Ecto neural progenitor cell (in vitro differentiated cells): Measurements from ENCODE around the gene FGF1.
"Not testable (repeated sequence)": the region's sequence is repeated elsewhere in the genome, so short reads cannot be mapped to it uniquely, and the experiment has no call there.

Experiments used
- DNase-seq: peaks from one replicate; pipeline ENCODE4 v3.0.0-alpha.2; 2018; ENCODE audit warnings: low spot score

FGF1 gene

DNA sequence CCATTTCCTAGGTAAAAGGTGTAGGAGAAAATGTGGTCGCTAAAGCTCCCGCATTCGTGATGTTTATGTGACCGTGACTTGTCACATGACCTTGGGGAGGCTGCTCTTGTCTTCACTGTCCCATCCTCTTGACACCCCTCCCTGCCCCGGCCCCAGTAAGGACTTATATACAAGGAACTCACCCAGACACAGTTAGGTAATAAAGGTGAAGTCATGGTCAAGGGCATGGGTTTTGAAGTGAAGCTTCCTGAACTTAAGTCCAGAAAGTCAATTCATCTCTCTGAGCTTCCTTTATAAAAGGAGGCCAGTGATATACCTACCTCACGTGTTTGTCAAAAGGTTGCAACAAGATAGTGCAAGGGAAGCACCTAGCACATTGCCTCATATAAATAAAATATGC, 17.6 kb downstream of the FGF1 start:
- no peak for DNase-seq

DNA sequence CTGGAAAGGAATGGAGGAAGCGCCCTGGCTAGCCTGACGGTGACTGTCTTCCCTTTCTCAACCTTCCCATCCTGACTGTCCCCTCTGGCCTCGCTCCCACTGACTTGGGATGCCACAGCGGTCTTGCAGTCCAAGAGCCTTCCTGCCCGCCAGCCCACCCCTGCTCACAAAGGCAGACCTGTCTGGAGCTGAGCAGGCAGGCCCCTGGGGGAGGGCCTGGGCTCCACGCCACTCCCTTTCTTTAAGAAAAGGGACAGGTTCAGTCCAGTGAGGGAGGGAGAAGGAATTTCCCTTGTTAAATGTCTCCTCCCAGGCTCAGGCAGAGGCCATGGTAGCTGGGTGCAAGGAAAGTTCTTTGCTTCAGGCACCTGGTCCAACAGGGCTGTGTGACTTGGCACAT, 18.1 kb downstream of the FGF1 start:
- no peak for DNase-seq

DNA sequence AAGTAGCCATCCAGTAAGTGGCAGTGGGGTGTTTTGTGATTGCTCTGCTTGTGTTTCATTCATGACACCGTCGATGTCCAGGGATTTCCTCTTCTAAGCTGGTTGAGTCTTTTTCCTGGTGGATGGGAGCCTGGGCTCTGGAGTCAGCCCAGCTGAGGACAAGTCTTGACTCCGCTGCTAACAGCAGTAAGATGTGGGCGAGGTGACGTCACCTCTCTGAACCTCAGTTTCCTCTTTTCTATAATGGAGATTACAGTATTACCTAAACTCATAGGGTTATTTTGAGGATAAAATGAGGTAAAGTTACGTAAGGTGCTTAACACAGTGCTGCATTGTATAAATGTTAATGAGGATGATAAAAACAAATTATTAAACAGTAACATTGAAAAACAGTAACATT, 21.3 kb downstream of the FGF1 start:
- no peak for DNase-seq

DNA sequence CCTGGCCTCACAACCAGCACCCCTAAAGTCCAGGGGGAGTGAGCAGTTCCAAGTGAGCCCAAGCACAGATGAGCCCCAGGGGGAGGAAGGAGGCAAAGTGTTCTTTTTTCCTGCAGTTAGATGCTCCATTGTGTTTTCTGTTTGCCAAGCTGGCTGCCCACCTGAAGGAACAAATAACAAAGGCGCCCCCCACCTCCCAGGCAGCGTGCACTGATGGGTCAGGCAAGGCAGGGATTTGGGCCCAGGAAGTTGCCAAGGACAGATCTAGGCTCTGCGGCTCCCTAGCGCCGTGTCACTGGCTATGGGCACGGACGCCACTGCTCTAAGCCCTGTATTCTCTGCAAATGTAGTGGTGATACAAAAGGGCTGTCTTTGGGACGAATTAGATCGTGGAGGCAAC, 21.8 kb downstream of the FGF1 start:
- DNase-seq, result no peak

DNA sequence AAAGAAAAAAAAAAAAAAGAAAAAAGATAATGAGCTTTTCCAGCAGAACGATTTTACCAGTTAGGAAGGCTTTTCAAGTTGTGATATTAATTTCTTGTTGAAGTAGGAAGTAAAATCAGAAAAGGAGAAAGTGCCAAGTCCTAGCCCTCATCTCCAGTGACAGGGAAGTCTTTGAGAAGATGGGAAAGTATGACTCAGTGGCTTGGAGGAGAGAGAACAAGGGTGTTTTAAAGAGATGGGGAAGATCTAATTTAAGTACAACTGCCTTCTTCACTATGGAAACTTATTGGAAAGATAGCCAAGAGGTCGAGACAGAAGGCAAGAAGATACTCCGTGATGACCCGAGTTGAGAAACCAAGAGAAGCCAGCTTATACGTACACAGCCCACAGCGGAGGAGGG, 22.6 kb downstream of the FGF1 start:
- no peak for DNase-seq

DNA sequence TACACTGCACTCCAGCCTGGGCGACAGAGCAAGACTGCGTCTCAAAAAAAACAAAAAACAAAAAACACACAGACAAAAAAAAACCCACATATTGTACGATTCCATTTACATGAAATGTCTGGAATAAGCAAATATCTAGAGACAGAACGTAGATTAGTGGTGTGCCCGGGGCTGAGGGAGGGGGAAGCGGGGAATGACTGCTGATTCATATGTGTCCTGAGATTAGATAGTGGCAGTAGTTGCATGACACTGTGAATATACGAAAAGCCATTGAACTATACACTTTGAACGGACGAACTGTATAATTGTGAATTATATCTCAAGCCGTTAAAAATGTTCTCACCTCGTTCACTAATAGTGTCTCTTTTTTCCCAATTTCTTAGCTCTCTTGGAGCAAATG, 23.9 kb downstream of the FGF1 start:
- DNase-seq, result no peak

DNA sequence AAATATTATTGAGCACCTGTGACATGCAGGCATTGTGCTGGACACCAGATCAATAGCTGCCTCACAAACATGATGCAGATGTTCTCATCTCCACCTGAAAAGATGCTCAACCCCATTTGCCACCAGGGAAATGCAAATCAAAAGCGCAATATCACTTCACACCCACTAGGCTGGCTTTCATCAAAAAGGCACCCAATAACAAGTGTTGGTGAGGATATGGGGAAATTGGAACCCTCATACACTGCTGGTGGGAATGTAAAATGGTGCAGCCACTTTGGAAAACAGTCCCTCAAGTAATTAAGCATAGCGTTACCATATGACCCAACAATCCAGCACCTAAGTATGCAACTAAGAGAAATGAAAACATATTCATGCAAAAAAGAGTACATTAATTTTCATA, 24.7 kb downstream of the FGF1 start:
- DNase-seq, result no peak

DNA sequence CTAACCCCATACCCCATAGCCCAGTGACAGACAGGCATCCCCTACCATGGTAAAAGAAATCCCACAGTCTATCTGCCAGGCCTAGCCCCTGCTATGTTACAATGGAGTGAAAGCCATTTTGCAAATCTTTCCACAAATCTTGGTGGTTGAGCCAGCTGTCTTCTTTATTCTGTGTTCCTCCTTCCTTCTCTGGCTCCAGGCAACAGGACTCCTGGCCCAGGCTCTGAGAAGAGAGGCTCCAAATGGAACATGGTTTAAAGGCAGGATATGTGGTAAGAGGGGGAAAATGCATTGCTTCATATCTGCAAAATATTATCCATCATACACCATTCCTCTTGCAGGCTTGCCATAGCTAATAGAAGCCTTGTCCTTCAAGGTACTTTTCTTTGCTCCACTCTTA, 25.2 kb downstream of the FGF1 start:
- DNase-seq, result no peak

DNA sequence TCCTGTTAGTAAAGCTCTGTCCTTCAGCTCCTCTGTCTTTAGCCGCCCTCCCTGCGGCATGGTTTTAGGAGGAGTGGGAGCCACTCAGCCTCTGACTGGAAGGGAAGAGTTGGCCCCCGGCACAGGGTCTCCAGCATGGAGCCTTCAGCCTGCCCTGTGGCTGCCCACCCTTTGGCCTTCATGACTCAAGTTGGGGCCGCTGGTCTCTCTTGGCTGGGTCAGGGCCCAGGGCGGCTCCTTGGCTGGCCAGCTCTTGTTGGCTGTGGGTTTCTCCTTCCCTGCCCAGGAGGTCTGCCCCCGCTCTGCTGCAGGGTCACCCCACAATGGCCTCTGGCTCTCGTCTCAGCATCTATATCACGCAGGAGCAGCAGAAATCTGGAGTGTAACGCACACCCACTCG, 25.7 kb downstream of the FGF1 start:
- DNase-seq, result no peak

DNA sequence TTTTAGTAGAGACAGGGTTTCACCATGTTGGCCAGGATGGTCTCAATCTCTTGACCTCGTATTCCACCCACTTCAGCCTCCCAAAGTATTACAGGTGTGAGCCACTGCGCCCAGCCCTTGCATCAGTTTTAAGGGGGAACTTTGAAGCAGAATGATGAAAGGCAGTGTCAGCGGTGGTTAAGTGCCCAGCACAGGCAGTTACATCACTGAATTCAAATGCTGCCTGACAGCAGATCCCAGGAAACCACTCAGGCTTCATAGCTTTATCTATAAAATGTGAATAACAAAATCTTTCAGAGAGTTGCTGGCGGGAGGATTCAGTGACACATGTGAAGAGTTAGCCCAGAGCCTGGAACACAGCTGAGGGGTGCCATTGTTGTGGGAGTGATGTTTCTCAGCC, 26.5 kb downstream of the FGF1 start:
- no peak for DNase-seq

DNA sequence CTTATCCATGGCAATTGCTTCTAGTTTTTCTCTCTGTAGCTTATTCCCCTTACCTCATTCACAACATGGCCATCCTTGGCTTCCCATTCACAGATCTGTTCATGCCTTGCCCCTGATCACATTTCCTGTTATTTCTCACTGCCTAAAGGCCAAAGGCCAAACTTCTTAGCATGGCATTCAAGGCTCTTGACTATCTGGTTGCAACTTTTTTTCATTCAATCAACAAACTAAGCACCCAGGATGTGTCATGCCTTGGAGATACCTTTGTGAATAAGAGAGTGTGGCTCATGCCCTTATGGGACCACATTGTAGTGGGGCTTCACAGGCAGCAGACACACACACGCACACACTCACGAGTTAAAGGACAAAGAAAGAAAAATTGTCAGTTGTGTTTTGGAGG, 27.6 kb downstream of the FGF1 start:
- no peak for DNase-seq

DNA sequence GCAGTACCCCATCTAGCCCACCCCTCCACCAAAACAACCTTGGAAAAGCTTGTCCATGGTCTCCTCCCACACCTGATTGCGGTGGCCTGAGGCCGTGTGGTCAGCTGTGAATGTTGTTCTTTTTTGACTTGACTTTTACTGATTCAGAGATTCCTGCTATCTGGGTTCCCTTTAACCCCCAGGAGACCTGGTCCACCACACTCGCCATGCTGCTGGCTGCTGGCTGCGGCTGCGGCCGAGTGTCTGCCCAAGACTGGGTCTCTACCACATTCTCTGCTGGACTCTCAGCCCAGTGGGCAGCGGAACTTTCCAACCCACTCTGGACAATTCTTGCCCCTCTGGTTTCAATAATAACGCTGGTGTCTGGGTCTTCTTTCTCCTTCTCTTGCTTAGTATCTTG, 28.4 kb downstream of the FGF1 start:
- no peak for DNase-seq

DNA sequence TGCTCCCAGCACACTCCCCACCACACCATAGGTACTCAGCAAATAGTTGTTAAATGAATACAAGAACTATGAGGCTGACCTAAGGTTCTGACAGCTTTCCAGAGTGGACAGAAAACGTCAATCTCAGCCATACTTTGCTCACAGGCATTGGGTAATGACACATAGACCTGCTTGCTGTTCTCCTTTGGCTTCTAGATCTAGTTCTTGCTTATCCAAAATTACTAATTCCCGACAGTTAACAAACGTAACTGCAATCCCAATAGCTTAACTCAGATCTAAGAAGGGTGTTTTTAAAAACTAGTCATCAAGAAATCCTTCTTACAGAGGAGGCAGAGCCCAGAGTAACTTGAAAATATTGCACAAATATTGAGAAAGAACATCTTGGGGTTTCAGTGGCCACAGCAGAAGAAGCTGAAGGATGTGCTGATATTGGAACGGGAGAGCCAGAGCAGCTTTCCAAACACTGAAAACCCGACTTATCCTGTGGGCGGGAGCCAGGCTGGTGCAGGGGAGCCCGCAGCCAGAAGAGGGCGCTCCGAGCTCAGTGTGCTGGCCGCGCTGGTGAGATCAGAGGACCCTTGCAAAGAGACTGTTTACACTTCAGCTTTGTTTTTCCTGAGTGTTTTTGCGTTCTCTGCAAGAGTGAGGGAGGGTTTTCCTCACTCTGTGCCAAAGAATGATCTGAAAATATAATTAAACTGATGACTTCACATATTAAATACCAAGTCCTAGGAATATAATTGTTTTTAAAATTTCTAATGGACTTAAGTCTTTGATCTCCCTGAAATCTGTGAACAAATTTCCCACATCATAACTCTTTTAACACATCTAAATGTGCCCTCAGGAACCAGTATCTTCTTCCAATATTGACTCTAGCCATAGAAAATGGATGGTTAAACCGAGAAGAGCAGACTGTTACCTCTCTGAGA, 30.3 kb downstream of the FGF1 start:
- peak; percentile 90 for DNase-seq

DNA sequence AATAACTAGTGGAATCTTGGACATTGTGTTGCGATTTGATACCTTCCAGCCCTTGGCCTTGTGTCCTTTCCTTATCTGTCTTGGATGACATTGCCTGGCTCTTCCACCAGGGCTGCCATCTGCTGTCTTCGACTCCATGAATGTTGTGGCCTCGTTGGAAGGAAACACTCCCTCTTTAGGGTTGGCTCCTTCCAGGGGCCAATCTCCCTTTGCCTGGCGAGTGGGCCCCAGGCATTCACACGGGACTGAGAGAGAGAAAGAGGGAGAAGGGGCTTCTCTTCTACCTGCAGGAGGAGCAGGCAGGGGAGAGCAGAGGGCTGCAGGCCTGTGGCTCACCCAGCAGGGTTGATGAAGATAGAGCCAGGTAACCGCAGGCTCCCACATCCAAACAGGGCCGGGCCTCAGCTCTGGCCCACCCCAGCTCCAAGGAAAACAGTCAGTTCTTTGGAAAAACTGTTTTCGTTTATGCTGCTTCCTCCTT, 31.3 kb downstream of the FGF1 start:
- no peak for DNase-seq

DNA sequence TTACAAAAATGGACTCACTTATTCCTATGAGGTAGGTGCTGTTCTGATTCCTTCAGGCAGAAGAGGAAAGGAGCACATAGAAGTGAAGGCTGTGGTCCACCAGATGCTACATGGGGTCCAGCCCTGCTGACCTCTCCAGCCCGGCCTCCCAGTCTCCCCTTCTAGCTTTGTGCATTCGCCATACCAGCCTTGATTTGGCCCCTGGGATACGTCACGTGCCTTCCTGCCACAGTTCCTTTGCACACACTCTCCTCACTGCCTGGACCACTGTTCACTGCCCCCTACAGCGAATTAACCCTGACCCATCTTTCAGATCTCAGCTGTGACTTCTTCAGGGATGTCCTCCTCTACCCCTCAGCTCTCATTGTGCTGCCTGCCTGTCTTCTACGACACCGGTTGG, 32.6 kb downstream of the FGF1 start:
- no peak for DNase-seq

DNA sequence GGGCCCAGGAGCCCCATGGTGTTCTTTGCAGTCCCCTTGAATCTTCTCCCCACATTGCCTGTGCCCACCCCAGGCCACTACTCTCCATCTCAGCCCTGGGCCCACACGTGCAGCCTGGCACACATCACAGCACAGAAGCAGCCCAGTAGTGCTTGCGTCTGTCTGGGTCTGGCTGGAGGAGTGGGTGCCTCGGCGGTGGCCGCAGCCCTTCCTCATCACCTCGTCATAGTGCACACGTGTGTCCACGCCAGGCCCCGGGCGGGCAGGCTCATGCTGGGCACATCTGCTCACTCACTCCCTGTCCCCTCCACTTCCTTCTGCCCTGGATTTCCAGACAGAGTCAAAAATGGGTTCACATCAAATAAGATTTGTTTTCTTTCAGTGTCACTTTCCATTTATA, 33.3 kb downstream of the FGF1 start:
- DNase-seq, result no peak

DNA sequence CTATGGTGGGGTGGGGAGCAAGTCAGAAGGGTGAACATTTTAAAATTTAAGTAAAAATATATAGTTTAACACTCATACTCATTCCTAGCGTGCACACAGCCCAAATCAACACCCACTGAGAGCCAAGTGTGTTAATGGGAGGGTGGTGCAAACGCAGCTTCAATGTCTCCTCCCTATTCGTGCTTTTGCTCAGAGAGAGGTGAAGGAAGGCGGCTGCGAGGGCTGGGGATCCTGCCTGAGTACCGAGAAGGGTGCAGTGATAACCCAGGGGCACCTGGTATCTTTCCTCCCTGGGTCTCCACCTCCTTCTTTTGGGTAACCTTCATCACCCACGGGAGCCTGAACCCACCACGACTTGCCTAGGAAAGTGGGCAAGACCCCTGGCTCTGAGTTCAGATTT, 35.0 kb downstream of the FGF1 start:
- DNase-seq, result no peak

DNA sequence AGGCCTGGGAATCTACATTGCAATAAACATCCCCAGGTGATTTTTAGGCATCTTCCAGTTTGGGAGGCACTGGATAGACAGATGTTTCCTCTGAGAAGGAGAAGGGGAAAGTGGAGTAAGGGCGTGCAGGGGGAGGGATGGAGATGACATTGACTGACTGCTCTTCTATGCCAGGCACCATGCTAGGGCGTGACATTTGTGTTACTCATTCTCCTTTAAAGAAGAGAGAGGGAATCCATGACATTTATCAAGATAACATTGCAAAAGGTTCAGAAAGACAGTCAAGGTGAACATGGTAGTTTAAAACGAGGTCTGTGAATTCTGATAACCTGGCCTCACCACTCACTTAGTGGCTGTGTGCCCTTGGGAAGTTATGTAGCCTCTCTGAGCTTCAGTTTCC, 35.8 kb downstream of the FGF1 start:
- DNase-seq, result no peak

DNA sequence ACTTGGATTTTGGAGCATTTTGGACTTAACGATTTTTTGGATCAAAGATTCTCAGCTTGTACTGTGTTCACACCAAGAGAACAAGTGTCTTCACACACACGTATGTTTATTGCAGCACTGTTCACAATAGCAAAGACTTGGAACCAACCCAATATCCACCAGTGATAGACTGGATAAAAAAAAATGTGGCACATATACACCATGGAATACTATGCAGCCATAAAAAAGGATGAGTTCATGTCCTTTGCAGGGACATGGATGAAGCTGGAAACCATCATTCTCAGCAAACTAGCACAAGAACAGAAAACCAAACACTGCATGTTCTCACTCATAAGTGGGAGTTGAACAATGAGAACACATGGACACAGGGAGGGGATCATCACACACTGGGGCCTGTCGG, 37.8 kb downstream of the FGF1 start:
- not testable (repeated sequence) for DNase-seq

DNA sequence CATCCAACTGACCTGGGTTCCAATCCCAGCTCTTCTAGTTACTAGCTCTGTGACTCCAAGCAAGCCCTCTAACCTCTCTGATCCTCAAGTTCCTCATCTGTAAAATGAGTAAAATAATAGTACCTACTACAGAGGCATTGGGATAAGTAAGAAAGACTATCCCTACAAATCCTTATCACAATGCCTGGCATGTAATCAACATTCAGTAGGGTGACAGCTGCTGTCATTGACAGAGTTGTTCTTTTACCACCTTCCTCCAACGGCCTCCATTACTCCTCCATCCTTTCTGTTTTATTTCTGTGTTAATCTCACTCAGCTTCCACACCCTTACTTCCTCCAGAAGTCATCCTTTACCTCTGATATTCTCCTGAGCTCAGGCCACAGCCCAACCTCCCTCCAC, 40.4 kb downstream of the FGF1 start:
- no peak for DNase-seq

DNA sequence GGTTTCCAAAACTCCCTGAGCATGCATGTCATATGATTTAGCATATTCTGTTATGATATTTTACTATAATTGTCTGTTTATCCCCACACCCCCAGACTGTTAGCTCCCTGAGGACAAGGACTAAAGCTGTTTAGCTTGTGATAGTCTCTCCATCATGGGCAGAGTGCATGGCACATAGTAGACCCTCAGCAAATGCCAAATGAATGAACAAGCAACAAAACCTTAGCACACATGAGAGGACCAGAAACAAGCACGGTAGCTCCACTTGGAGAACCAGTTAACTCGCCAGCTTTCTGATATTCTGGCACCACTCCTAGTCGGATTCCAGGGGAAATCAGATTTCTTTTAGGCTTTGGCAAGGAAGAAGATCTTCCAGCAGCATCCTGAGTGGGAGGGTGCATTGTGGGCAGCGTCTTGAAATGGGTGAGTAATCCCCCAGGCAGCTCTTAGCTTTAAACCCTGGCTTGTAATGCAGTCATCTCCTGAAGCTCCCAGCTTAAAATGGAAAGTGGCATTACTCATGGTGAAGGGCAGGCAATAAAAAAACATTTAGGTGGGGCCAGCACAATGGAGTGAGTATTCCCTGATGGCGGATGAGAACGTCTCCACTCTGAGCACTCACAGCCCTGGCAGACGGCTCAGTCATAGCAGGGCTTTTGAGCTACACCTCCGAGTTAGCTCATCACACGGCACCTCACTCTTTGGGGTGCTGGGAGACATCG, 41.1 kb downstream of the FGF1 start:
- no peak for DNase-seq

DNA sequence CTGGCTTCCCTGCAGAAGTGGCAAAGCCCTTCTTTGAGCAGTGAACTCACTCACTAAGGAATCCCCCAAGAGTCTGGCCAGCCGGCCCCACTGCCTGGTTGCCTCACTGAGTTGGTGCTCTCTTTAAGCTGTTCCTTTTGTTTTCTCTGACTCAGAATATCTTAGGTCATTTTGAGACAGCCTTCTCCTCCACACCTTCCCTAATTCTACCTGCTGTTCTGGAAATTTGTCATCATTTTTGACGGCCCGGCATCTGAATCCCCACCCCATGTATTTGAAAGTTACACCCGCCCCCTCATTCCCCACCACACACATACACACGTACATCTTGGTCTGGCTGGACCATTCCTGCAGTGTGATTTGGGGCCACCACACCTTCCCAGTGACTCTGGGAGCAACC, 41.8 kb downstream of the FGF1 start:
- no peak for DNase-seq

DNA sequence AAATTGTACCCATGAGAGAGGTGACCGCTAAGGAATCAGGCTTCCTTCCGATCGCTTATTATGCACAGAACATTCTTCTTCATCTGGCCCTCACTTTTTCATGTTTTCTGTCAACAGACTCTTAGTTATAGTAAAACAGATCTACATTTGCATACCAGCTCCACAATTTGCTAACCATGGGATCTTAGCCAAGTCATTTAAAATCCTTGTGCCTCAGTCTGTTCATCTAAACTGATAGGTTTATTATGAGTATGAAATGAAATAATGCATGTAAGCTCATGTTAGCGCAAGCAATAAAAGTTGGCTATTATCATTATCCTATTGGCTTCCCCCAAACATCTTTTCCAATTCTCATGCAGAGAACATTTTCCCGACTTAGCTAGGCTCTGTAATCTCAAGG, 42.3 kb downstream of the FGF1 start:
- no peak for DNase-seq

DNA sequence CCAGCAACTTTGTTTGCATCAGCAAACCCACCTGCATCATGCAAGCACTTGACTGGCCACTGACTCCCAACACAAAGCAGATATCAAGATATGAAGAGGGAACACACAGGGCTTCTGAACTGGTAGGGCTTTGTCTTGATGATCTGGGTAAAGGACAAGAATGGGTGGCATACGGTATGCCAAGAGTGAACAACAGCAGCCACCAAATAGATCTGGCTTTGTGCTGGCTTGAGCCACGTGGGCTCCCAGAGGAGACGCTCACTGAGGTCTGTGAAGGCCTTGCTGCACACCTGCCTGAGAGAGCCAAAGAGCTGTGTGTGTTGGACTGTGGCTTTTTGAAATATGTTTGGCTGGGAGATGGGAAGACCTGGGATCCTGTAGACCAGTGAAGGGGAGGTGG, 43.5 kb downstream of the FGF1 start:
- no peak for DNase-seq
